ENCODE data around the gene MRPL49. TPM values are rescaled to one million over a fixed set of nuclear protein-coding genes. Genes with fewer than 3 reads are reported as not detected.
"Not testable (repeated sequence)": the region's sequence is repeated elsewhere in the genome, so short reads cannot be mapped to it uniquely, and the experiment has no call there.

Gene MRPL49
- total and polyA plus RNA-seq, 9 of the 15 experiments (the other 6 are each of a cell fraction or from before 2014, with no cell fraction given), result 74.3 to 132 (median 91.2) TPM

DNA sequence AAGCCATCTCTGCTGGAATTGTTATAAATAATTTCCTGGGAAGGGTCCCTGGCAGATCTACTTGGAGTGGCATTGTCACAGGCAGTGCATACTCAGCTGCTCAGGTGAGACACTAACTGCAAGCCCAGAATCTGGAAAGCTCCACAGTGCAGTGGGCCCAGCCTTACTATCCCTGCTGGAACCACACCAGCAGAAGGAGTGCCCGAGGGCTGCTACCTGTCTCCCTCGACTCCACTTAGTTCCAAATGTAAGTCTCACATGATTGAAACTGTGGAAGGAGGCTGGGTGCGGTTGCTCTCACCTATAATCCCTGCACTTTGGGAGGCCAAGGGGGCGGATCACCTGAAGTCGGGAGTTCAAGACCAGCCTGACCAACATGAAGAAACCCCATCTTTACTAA is 26.5 kb downstream of the MRPL49 start:
- CTCF ChIA-PET (ENCODE audit: low intra/inter-chr PET ratio), result no interaction called here
- H3K4me3 ChIP-seq, result no peak overlapping the region
- H3K4me1 ChIP-seq (replicated peaks in 1 of 2; ENCODE audit: control insufficient read depth in 2 of 2, insufficient read depth in 2 of 2, low read length in 2 of 2), result peaks cover 20 to 26% of the 10 kb centered on the region in 2 experiments
- TF ChIP-seq, protein P1, sequence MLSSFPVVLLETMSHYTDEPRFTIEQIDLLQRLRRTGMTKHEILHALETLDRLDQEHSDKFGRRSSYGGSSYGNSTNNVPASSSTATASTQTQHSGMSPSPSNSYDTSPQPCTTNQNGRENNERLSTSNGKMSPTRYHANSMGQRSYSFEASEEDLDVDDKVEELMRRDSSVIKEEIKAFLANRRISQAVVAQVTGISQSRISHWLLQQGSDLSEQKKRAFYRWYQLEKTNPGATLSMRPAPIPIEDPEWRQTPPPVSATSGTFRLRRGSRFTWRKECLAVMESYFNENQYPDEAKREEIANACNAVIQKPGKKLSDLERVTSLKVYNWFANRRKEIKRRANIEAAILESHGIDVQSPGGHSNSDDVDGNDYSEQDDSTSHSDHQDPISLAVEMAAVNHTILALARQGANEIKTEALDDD (IDR thresholded peaks at IDR 0.05), result no peak
- TF ChIP-seq NCOA6 (IDR thresholded peaks at IDR 0.05), result no peak
- no peak for TF ChIP-seq ZNF217 (CRISPR knock-in tag; IDR thresholded peaks at IDR 0.05)
- TF ChIP-seq KDM5B (IDR thresholded peaks at IDR 0.05; ENCODE audit: insufficient replicate concordance, low read depth, low read length), result no peak
- TF ChIP-seq, protein P2, sequence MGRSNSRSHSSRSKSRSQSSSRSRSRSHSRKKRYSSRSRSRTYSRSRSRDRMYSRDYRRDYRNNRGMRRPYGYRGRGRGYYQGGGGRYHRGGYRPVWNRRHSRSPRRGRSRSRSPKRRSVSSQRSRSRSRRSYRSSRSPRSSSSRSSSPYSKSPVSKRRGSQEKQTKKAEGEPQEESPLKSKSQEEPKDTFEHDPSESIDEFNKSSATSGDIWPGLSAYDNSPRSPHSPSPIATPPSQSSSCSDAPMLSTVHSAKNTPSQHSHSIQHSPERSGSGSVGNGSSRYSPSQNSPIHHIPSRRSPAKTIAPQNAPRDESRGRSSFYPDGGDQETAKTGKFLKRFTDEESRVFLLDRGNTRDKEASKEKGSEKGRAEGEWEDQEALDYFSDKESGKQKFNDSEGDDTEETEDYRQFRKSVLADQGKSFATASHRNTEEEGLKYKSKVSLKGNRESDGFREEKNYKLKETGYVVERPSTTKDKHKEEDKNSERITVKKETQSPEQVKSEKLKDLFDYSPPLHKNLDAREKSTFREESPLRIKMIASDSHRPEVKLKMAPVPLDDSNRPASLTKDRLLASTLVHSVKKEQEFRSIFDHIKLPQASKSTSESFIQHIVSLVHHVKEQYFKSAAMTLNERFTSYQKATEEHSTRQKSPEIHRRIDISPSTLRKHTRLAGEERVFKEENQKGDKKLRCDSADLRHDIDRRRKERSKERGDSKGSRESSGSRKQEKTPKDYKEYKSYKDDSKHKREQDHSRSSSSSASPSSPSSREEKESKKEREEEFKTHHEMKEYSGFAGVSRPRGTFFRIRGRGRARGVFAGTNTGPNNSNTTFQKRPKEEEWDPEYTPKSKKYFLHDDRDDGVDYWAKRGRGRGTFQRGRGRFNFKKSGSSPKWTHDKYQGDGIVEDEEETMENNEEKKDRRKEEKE (IDR thresholded peaks at IDR 0.05; ENCODE audit: borderline replicate concordance in 1 of 2, control insufficient read depth in 1 of 2, low read depth in 2 of 2, low read length in 1 of 2), result no peak
- TF ChIP-seq, protein P3, sequence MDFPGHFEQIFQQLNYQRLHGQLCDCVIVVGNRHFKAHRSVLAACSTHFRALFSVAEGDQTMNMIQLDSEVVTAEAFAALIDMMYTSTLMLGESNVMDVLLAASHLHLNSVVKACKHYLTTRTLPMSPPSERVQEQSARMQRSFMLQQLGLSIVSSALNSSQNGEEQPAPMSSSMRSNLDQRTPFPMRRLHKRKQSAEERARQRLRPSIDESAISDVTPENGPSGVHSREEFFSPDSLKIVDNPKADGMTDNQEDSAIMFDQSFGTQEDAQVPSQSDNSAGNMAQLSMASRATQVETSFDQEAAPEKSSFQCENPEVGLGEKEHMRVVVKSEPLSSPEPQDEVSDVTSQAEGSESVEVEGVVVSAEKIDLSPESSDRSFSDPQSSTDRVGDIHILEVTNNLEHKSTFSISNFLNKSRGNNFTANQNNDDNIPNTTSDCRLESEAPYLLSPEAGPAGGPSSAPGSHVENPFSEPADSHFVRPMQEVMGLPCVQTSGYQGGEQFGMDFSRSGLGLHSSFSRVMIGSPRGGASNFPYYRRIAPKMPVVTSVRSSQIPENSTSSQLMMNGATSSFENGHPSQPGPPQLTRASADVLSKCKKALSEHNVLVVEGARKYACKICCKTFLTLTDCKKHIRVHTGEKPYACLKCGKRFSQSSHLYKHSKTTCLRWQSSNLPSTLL (IDR thresholded peaks at IDR 0.05), result no peak
- TF ChIP-seq RUNX1 (IDR thresholded peaks at IDR 0.05; ENCODE audit: low read depth), result no peak
- TF ChIP-seq BACH1 (tag; IDR thresholded peaks at IDR 0.05), result no peak
- H3K9me3 ChIP-seq (replicated peaks; ENCODE audit: control insufficient read depth, insufficient read depth, low read depth, low read length), result no peaks in the 10 kb centered on the region; the same call in 1 of the 2 replicates
- POLR2A ChIA-PET, result interaction anchor here (1.1 to 7.6 kb wide), 4 partner anchors 10 to 22 kb away, joined by 3 to 75 read pairs (median 5); partner anchors contain the start of genes SPDYC and SYVN1
- no peak overlapping the region for H3K4me2 ChIP-seq (ENCODE audit: insufficient read depth, low read length)
- no peak overlapping the region for H3K27ac ChIP-seq (ENCODE audit: extremely low read depth, low read depth, low read length)
- no peaks in the 10 kb centered on the region for H3K27me3 ChIP-seq (ENCODE audit: control insufficient read depth in 2 of 2, insufficient read depth in 2 of 2, low read length in 2 of 2)
- no peak for FAIRE-seq
- in situ Hi-C loops (cut with MboI) (no loop called here), intact Hi-C loops (cut with micrococcal nuclease) (no loop called here)
- no peak overlapping the region for H3K9ac ChIP-seq (ENCODE audit: insufficient read depth in 1 of 2, low read depth in 2 of 2, low read length in 2 of 2)
- no peaks in the 10 kb centered on the region for H3K9me1 ChIP-seq (ENCODE audit: control insufficient read depth, insufficient read depth, low read length)
- H4K20me1 ChIP-seq (replicated peaks; ENCODE audit: control insufficient read depth, insufficient read depth, low read length), result no peaks in the 10 kb centered on the region
- WGBS (ENCODE audit: insufficient coverage, low coverage, missing lambda C conversion rate), result 76% methylated on average over 5 of the region's 5 CpGs
- no peak overlapping the region for H2AFZ ChIP-seq (ENCODE audit: low read depth, low read length)
- no peaks in the 10 kb centered on the region for H3K36me3 ChIP-seq (ENCODE audit: control insufficient read depth, insufficient read depth, low read length)
- no peak for DNase-seq (ENCODE audit: extremely low read depth in 1 of 4, low spot score in 3 of 4)
- ATAC-seq, result no peak
- no peaks in the 10 kb centered on the region for H3K79me2 ChIP-seq (ENCODE audit: control insufficient read depth, insufficient read depth, low read length)
- no TSS peak for BruUV-seq (replicated peaks)

DNA sequence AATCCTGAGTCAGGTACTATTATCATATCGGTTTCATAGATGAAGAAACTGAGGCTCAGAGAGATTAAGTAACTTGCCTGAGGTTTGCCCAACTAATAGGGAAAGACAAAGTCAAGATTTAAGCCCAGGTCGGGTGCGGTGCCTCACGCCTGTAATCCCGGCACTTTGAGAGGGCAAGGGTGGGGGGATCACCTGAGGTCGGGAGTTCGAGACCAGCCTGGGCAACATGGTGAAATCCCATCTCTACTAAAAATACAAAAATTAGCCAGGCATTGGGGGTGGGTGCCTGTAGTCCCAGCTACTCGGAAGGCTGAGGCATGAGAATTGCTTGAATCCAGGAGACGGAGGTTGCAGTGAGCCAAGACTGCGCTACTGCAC is 28.0 kb downstream of the MRPL49 start:
- H4K20me1 ChIP-seq (replicated peaks; ENCODE audit: control insufficient read depth, insufficient read depth, low read length); H3K4me3 ChIP-seq; BruUV-seq (replicated peaks); intact Hi-C loops (cut with micrococcal nuclease); H3K9me1 ChIP-seq (ENCODE audit: control insufficient read depth, insufficient read depth, low read length); in situ Hi-C loops (cut with MboI); FAIRE-seq; H3K9me3 ChIP-seq (replicated peaks; ENCODE audit: control insufficient read depth, insufficient read depth, low read depth, low read length); H3K27me3 ChIP-seq (ENCODE audit: control insufficient read depth in 2 of 2, insufficient read depth in 2 of 2, low read length in 2 of 2); H3K36me3 ChIP-seq (ENCODE audit: control insufficient read depth, insufficient read depth, low read length); H3K79me2 ChIP-seq (ENCODE audit: control insufficient read depth, insufficient read depth, low read length); CTCF ChIA-PET (ENCODE audit: low intra/inter-chr PET ratio); DNase-seq (ENCODE audit: extremely low read depth in 1 of 4, low spot score in 3 of 4); ATAC-seq: not testable (repeated sequence)
- Histone ChIP-seq H3K4me2 (ENCODE audit: insufficient read depth, low read length) (peak overlapping the region; percentile 68), H3K9ac (ENCODE audit: insufficient read depth in 1 of 2, low read depth in 2 of 2, low read length in 2 of 2) (peak overlapping the region; percentile 8 to 48; a peak in 2 of 4 replicates), H2AFZ (ENCODE audit: low read depth, low read length) (peak overlapping the region; percentile 96), H3K4me1 (replicated peaks in 1 of 2; ENCODE audit: control insufficient read depth in 2 of 2, insufficient read depth in 2 of 2, low read length in 2 of 2) (peaks cover 20 to 26% of the 10 kb centered on the region in 2 experiments), H3K27ac (ENCODE audit: extremely low read depth, low read depth, low read length) (peak overlapping the region; percentile 82; the same call in 2 of the 3 replicates)
- POLR2A ChIA-PET, result interaction anchor here (7.6 kb wide), 1 partner anchor 15 kb away, joined by 75 read pairs; the partner anchor contains the start of gene SYVN1
- WGBS (ENCODE audit: insufficient coverage, low coverage, missing lambda C conversion rate), result 64% methylated on average over 8 of the region's 10 CpGs
